GM23248 (cell line): Measurements from ENCODE around the gene SRPK1.

Experiments used
- EZH2 ChIP-seq: fragments of 200-600 bp; sonication (generic); IDR thresholded peaks from 2 replicates; pipeline ENCODE4 v1.6.1; 2018; ENCODE audit warnings: antibody characterized with exemption, mild to moderate bottlenecking; ENCODE audit not compliant: insufficient read depth, poor library complexity, severe bottlenecking
- EZH2phosphoT487 ChIP-seq: fragments of 200-600 bp; sonication (generic); IDR thresholded peaks from 2 replicates; pipeline ENCODE4 v1.6.1; 2018; ENCODE audit warnings: antibody characterized with exemption, moderate library complexity, mild to moderate bottlenecking, low read depth; ENCODE audit not compliant: insufficient read depth

- no peak for TF ChIP-seq EZH2
- no peak for TF ChIP-seq EZH2phosphoT487
Observed at GRCh38 chr6:35969646-35970045, 48.7 kb upstream of the SRPK1 start.
